ENCODE measurements around the gene GRK6.

The GRK6 gene

DNA sequence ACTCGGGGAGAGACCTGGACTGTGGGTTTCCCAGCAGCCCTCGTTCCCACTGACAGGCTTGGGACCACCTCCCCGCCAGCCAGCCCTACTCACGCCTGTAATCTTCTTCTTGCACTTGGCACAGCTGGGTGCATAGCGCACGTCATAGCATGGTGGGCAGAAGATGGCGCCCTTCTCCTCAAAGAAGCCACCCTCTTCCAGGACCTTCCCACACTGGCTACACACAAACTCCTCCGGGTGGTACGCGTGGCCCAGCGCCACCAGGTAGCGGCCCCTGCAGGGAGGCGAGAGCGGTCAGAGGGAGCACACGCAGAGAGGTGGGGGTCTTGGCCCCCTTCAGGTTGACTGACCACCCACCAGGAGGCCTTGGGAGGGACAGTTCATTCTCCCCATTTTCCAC is 61.5 kb downstream of the GRK6 start:
- DNase-seq: no peak

DNA sequence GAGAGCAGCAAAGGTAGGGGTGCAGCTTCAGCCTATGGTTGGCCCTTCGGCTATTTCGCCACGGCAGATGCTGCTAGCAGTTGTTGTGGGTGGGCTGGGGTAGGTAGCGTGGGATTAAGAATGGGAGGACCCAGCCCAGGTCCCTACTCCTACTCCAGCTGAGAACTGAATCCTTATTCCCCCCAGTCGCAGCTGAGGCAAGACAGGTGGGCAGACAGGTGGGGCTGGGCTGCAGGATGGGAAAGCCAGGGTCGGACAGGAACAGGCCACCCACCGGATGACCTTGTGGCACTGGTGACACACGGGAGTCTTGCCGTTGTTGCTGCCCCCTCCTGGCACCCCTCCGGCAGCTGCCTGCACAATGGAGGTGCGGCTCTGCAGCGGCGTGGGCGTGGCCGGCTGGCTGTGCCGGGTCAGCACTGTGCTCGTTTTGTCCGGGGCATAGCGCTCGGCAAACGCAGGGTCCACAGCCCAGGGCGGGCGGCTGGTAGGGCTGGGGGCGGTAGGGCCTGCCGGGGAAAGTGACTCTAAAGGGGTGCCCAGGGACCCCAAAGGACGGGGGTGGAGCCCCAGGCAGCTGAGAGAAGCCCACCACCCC is 62.7 kb downstream of the GRK6 start:
- DNase-seq: no peak

DNA sequence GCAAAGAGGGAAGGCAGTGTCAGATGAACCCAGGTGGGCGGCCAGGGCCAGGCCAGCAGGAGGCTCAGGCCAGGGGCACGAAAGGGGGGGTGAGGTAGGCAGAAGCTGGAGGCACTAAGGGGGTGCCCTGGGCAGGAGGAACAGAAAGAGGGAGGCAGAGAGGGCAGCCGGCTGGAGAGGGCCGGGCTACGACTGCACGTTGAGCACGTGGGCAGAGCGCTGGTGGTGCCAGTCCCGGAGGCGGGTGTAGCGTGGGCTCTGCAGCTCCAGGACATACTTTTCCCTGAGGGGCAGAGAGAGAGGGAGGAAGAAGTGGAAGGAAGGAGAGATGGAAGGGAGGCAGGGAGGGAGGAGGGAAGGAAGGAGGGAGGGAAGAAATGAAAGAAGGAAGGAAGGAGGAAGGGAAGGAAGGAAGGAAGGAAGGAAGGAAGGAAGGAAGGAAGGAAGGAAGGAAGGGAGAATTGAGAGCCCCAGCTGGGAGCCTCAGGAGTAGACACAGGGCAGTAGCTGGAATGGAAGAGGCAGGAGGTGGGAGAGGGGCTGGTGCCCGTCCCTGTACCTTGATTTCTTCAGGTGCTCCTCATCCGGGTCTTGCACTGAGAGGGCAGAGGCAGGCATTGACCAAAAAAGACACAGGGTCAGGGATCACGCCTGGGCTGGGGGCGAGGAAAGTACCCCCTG is 64.0 kb downstream of the GRK6 start:
- DNase-seq: no peak

DNA sequence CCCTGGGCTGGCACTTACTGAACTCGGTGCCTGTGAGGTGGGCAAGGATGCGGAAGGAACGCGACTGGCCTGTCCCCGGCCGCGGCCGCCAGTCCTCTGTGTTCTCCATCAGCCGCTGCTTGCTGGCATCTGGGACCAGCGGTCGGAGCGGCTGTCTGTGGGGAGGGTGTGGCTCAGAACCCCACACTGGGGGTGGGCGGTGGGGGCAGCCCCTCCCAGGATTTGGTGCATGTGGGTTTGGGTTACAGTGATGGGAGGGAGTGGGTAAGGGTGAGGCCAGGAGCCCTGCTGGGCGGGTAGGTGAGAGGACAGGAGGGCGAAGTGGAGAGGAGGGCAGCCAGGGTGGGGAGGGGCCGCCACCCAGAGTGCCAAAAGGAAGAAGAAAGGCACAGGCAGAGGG is 64.5 kb downstream of the GRK6 start:
- no peak for DNase-seq

DNA sequence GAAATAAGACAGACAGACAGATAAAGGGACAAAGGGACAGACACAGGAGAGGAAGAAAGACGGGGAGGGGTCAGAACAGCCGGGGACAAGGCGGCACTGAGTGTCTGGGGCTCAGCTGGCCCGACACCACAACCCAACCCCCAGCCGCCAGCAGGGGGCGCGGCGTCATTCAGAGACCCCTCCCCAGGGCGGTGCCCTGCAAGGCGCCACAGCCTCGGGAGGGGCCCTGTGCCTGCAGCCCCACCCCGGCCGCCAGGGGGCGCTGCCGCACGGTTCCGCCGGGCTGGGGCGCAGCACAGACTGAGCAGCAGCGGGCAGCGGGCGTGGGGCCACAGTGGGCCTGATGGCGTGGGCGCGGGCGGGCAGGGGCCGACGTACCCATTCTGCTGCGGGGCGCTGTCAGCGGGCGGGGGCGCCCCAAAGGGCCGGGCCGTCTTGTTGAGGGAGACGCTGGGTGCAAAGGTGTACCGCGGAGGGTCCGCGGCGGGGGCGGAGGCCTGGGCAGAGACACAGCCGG is 65.0 kb downstream of the GRK6 start:
- DNase-seq: no peak

DNA sequence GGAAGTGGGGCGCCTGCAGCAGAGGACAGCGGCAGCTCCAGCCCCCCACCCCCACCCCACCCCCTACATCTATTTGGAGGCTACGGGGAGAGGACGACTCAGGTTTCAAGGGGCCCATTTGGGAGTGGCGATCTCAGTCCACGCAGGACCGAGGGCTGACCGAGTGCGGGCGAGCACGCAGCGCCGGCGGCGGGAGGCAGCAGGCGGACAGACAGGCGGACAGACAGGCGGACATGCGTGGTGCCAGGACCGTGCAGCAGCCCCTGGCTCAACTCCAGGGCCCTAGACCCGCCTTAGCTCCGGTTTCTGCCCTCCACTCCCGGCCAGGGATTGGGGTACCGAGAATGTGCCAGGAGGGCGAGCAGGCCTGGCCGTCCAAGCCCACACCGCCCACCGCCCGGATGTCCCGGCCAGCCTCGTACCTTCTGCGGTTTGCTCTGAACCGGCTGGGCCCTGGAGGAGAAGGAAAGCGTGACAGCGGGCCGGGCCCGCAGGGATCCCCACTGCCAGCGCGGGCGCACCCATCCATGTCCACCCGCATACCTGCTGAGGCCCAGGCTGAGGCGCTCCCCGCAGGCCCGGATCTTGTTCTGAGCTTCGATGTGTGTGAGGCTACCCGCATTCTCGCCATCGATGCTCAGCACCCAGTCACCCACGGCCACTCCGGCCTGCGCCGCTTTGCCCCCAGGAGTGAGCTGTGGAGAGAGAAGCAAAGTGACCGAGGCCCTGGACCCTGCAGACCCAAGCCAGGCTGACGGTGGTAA is 65.7 kb downstream of the GRK6 start:
- DNase-seq: no peak
